OCI-LY7 (cell line): ENCODE measurements around the gene ABHD11. TPM values are rescaled to one million over a fixed set of nuclear protein-coding genes. Genes with fewer than 3 reads are reported as not detected.
A peak's percentile ranks its signal among the peaks of the same experiment; 100 is the strongest.

Experiments used
- BruUV-seq: library from RNA; stranded (reverse); fragments of 400-500 nt; replicated peaks from 2 replicates; lab custom pipeline; 2021; lab: Mats Ljungman, UMichigan
- CTCF ChIA-PET: fragments of 300-600 bp; sonication (Branson Sonifier 250); formaldehyde crosslinking; loops from one replicate; lab custom pipeline; 2022; ENCODE audit warnings: antibody characterized with exemption; ENCODE audit not compliant: unreplicated experiment; lab: Charles Lee
- POLR2A ChIA-PET: fragments of 300-600 bp; sonication (Branson Sonifier 250); formaldehyde crosslinking; loops from one replicate; lab custom pipeline; 2022; ENCODE audit warnings: antibody characterized with exemption; lab: Charles Lee
- DNase-seq: peaks from one replicate; pipeline ENCODE4 v3.0.0-alpha.2; 2015; ENCODE audit warnings: low spot score
- H2AFZ ChIP-seq: fragments of 200-600 bp; sonication (generic), shearing (Covaris generic); 2 replicates; pipeline ENCODE4 v1.6.1; 2014; ENCODE audit warnings: mild to moderate bottlenecking, antibody characterized with exemption, low read length, moderate library complexity
- H3K27ac ChIP-seq: fragments of 200-600 bp; sonication (generic); 2 replicates; pipeline ENCODE4 v1.5.1; 2014; ENCODE audit warnings: mixed run types, low read depth, mild to moderate bottlenecking, moderate library complexity, low read length, inconsistent platforms; ENCODE audit not compliant: poor library complexity, severe bottlenecking
- H3K36me3 ChIP-seq: fragments of 200-600 bp; sonication (generic); 2 replicates; pipeline ENCODE4 v1.6.1; 2014; ENCODE audit warnings: mild to moderate bottlenecking, antibody characterized with exemption, low read length, moderate library complexity, mixed read lengths; ENCODE audit not compliant: insufficient read depth
- H3K4me1 ChIP-seq: fragments of 200-600 bp; sonication (generic); 2 replicates; pipeline ENCODE4 v1.5.1; 2014; ENCODE audit warnings: mild to moderate bottlenecking, low read length; ENCODE audit not compliant: insufficient read depth, poor library complexity, severe bottlenecking
- H3K4me2 ChIP-seq: fragments of 200-600 bp; sonication (generic); 2 replicates; pipeline ENCODE4 v1.6.1; 2014; ENCODE audit warnings: mild to moderate bottlenecking, low read length
- H3K4me3 ChIP-seq: fragments of 200-600 bp; sonication (generic); 2 replicates; pipeline ENCODE4 v1.5.1; 2014; ENCODE audit warnings: mild to moderate bottlenecking, low read depth, low read length; ENCODE audit not compliant: poor library complexity, severe bottlenecking
- H3K79me2 ChIP-seq: fragments of 200-600 bp; sonication (generic); 2 replicates; pipeline ENCODE4 v1.6.1; 2016; ENCODE audit warnings: low read depth, mild to moderate bottlenecking, low read length, moderate library complexity, mixed read lengths; ENCODE audit not compliant: insufficient read depth
- H3K9me2 ChIP-seq: fragments of 200-600 bp; sonication (generic); 2 replicates; pipeline ENCODE4 v1.6.1; 2016; ENCODE audit warnings: mild to moderate bottlenecking, low read length, mixed read lengths; ENCODE audit not compliant: insufficient read depth
- H3K9me3 ChIP-seq: fragments of 200-600 bp; sonication (generic); 2 replicates; pipeline ENCODE4 v1.6.1; 2014; ENCODE audit warnings: mild to moderate bottlenecking, mixed run types, low read length, mixed read lengths
- H4K20me1 ChIP-seq: fragments of 200-600 bp; sonication (generic); 2 replicates; pipeline ENCODE4 v1.6.1; 2014; ENCODE audit warnings: mild to moderate bottlenecking, antibody characterized with exemption, low read length, moderate library complexity, mixed read lengths; ENCODE audit not compliant: insufficient read depth
- CTCF ChIP-seq: fragments of 200-600 bp; sonication (generic); conservative IDR thresholded peaks from 2 replicates; pipeline ENCODE4 v1.5.1; 2014; ENCODE audit warnings: mild to moderate bottlenecking, antibody characterized with exemption, low read length, moderate library complexity, mixed read lengths
- EZH2phosphoT487 ChIP-seq: fragments of 200-600 bp; sonication (generic); IDR thresholded peaks from 2 replicates; pipeline ENCODE4 v1.6.1; 2018; ENCODE audit warnings: low read depth, borderline replicate concordance, mild to moderate bottlenecking, mixed run types, antibody characterized with exemption, low read length, moderate library complexity, mixed read lengths
- intact Hi-C: fragments of 100-400 bp; cut with micrococcal nuclease; formaldehyde crosslinking; loops from one replicate; pipeline ENCODE4 v1.10.0; 2022; ENCODE audit not compliant: unreplicated experiment
- total RNA-seq, 2 experiments: library from RNA; depleted of rRNA in 1 of 2; stranded (reverse); fragments of >200 nt in 1 of 2; shearing (Covaris generic) in 1 of 2; gene quantifications; 2 replicates each; pipeline ENCODE4 v1.2.3, GENCODE V29; 2014 to 2022

Gene ABHD11
- total RNA-seq, 2 experiments from 2014 or later = 27.4 to 27.5 TPM

DNA sequence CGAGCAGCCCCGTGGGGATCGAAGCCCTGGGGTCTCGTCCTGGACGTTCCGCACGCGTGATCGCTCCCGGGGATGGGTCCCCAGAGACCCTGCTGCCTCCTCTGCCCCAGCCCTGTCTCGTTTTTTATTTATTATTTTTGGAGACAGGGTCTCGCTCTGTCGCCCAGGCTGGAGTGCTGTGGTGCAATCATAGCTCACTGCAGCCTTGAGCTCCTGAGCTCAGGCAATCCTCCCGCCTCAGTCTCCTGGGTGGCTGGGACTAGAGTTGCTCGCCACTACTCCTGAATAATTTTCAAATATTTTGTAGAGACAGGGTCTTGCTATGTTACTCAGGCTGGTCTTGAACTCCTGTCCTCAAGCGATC lies 18.8 kb downstream of the ABHD11 start:
- ChIA-PET CTCF (interaction anchor here (0.6 to 1.4 kb wide), 2 partner anchors 113 to 403 kb away, joined by 3 to 4 read pairs; no protein-coding TSS in a partner anchor), POLR2A (interaction anchor here (0.6 to 1.0 kb wide), 3 partner anchors 9 to 383 kb away, joined by 3 to 4 read pairs (median 4); no protein-coding TSS in a partner anchor)
- TF ChIP-seq EZH2phosphoT487 = no peak
- no peak for TF ChIP-seq CTCF
- Histone ChIP-seq H2AFZ (no peak overlapping the region; the same call in 1 of the 2 replicates), H3K79me2 (no peaks in the 10 kb centered on the region), H3K36me3 (no peaks in the 10 kb centered on the region), H3K4me3 (peak overlapping the region; percentile 95), H3K4me2 (peak overlapping the region; percentile 89), H3K9me2 (no peaks in the 10 kb centered on the region), H4K20me1 (no peaks in the 10 kb centered on the region), H3K27ac (no peak overlapping the region), H3K4me1 (peaks cover 28% of the 10 kb centered on the region), H3K9me3 (no peaks in the 10 kb centered on the region)
- no TSS peak for BruUV-seq
- intact Hi-C loops = loop anchor here (10.0 kb wide), 1 partner anchor 265 kb away; no protein-coding TSS in a partner anchor
- no peak for DNase-seq

- no TSS peak for BruUV-seq
- Histone ChIP-seq H3K27ac (no peak within 1 kb of the TSS), H3K4me2 (peak within 1 kb of the TSS; percentile 100), H3K4me1 (peaks cover 28% of the 10 kb centered on the region), H3K4me3 (peak within 1 kb of the TSS; percentile 95), H3K36me3 (no peaks in the 10 kb centered on the region), H3K9me2 (no peaks in the 10 kb centered on the region), H3K9me3 (no peaks in the 10 kb centered on the region), H4K20me1 (no peaks in the 10 kb centered on the region), H3K79me2 (no peaks in the 10 kb centered on the region), H2AFZ (peak within 1 kb of the TSS; percentile 98)
- DNase-seq = peak; percentile 83
- intact Hi-C loops = no loop called here
- POLR2A ChIA-PET = interaction anchor here (0.5 to 1.0 kb wide), 2 partner anchors 10 to 137 kb away, joined by 3 to 4 read pairs; no protein-coding TSS in a partner anchor
- no peak for TF ChIP-seq CTCF
- no peak for TF ChIP-seq EZH2phosphoT487
- CTCF ChIA-PET = interaction anchor here (1.4 kb wide), 1 partner anchor 112 kb away, joined by 4 read pairs; no protein-coding TSS in a partner anchor
These were observed 19.4 kb downstream of the ABHD11 start, which contains the start of gene STX1A for GRCh38 chr7:73718905-73719805. TSS of gene STX1A (minus strand) at chr7:73719669. CDS start at chr7:73719631, 38 bp downstream.
